Ramos (cell line): Measurements from ENCODE around the gene CLCN7.

ENCODE experiments used
- in situ Hi-C: fragments of 300-500 bp; cut with MboI; formaldehyde crosslinking; loops from one replicate; pipeline ENCODE4 v1.14.3; 2022; ENCODE audit warnings: low sequenced_read_pairs; ENCODE audit not compliant: unreplicated experiment

Gene CLCN7

DNA sequence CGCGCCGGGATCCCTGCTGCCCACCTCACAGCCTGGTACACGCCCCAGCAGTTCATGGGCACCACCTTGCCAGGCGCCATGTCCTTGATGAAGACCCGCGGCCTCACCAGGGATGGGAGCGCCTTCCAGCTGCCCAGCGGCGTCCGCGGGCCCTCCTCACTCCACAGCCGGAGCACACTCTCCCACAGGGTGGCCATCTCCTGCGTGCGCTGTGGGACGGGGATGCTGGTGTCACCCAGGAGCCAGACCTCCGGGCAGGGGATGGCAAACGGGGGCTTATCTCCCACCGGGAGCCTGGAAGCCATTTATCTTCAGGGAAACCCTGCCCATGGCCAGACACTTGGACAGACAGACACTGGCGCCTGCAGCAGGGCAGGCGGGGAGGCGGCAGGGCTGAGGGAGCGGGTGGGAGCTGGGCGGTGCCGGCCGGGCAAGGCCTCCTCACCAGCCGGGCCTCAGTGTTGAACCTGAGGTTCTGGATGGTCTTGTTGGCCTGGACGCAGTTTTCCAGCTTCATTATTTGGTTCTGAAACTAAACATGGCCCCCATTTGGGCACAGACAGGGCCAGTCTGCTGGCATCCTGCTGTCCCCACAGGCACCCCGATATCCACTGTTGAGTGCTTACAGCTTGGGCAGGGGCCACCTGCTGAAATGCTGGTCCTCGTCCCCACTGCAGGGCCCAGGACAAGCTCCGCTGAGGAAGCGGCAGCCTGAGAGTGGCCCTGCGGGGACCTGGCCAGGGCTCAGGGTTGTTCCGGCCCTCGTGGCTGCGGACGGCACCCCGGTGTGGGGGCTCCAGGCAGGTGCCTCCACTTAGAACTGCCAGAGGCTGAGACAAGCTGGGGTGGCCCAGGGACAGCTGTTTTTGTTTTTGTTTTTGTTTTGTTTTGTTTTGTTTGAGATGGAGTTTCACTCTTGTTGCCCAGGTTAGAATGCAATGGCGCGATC, 39.9 kb downstream of the CLCN7 start:
- in situ Hi-C loops, result no loop called here

DNA sequence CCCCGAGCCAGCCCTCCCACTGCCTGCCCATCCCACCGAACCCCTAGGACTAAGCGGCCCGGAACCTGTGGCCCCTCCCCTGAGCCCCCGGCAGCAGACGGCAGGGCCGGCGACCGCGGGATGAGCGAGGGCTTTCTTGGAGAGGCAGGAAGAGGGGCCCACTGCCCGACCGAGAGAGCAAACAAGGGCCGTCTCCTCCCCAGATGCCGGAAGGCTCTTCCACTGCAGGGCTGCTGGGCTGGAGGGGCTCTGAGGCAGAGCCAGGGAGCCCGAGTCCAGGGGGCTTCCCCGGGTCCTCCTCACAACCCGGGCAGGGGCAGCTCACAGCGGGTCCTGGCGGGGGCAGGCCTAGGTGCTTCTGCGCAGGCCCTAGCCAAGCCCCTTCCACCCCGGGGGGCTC, 41.1 kb downstream of the CLCN7 start:
- in situ Hi-C loops, result no loop called here

DNA sequence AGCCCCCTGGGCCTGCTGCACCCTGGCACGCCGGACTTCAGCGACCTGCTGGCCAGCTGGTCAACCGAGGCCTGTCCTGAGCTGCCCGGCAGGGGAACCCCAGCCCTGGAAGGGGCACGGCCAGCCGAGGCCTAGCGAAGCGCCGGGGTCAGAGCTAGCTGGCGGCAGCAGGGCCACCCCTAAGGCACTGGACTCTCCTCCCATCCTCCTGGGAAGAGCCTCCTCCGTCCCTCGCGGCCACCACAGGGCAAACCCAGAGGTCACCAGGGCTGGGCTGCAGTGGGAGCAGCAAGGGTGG, 41.6 kb downstream of the CLCN7 start:
- in situ Hi-C loops, result no loop called here

GRCh38 chr16:1432388-1433262, 42.2 kb downstream of the CLCN7 start:
- in situ Hi-C loops, result no loop called here

DNA sequence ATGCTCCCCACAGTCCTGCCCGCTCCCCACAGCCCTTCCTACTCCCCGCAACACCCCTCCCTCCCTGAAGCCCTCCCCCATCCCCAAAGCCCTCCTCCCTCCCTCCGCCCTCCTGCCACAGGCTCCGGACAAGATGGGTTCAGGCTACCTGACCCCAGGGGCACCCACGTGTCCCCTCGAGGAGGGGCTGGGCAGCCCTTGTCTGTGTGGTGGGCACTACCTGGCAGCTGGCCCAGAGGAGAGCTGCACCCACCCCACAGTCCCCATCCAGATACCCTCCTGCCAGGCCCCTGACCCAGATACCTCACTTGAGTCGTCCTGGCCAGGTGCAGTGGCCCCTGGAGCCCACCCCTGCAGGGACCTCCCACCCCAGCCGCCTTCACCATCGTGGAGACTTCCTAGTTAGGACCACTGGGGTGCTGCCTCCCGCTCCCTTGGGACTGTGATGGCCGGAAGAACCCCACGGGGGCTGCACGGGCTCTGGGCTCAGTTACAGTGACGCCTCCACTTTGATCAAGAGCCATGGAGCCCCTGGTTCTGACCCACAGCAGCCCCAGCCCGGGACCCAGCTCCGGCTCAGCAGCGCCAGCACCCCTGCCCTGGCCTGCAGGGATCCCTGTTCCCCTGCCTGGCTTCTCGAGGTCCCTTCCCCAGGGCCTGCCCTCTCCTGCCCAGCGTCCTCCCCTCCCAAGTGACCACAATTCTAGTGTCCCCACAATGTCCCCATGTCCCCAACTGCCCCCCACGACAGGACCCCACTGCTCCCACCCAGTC, 43.1 kb downstream of the CLCN7 start:
- in situ Hi-C loops, result no loop called here

DNA sequence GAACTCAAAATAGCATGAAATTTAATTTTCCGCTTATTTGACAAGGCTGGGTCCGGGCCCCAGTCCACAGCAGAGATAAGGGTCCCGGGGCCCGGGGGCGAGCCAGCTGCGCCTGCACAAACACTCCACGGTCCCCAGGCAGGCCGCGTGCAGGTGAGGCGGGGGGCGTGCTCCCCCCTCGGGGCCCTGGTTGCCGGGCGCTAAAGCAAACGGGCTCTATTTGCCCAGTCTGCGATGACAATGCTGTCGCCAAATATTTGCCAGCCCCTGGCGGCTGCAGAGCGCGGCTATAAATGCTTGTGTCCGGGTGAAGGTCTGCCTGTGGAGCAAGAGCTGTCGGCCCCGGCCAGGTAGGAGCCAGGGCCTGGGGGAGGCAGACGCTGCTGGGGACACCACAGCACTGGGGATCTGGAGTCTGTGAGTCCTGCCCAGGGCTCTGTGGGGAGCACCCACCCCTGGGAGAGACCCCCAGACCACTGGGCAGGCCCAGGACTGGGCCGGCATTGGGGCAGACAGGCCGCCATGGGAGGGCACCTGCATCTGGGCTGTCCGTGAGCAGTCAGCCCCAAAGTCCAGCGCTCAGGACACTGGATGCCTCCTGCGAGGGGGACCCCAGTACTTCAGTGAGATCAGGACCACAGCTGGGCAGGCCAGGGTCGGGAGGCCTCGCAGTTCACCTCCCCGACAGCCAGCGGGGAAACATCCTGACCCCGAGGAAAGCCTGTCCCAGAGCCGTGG, 43.9 kb downstream of the CLCN7 start, which contains the start of gene PERCC1:
Gene PERCC1 (plus strand): TSS at position 320 of the 738 bp plus-strand sequence. CDS start 1,516 bp downstream, outside the sequence.
- in situ Hi-C loops, result no loop called here

- in situ Hi-C loops, result no loop called here
These were observed 44.5 kb downstream of the CLCN7 start for GRCh38 chr16:1430214-1430758.

DNA sequence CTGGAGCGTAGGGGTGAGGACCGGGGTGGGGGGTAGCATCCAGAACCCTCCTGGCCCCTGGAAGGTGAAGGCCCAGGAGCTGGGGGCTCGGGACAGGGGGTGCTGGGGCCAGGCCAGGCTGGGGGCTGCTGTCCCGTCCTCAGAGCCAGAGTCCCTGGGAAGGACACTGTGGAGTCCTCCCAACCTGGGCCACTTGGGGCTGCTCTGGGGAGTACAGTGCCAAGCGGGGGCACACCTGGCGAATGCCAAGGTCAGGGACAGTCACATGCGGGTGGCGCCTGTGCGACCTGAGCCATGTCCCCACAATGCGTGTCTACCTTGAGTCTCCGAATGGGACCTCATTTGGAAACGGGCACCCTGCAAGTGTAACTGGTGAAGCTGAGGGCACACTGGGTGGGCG, 45.2 kb downstream of the CLCN7 start:
- in situ Hi-C loops, result no loop called here

DNA sequence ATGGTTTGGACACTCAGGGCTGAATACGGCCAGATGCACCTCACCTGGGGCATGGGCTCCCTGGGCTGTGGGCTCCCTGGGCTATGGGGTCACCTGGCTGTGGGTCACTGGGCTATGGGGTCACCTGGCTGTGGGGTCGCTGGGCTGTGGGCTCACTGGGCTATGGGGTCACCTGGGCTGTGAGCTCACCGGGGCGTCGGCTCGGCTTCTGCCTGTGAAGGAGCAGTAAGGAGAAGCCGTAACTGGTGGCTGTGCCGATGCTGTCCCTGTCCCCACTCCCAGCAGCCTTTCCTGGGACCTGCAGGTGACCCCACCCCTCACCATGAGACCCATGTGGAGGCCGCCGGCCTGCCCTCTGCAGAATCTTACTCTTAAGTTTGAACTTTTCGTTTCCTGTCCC, 45.8 kb downstream of the CLCN7 start:
- in situ Hi-C loops, result no loop called here

DNA sequence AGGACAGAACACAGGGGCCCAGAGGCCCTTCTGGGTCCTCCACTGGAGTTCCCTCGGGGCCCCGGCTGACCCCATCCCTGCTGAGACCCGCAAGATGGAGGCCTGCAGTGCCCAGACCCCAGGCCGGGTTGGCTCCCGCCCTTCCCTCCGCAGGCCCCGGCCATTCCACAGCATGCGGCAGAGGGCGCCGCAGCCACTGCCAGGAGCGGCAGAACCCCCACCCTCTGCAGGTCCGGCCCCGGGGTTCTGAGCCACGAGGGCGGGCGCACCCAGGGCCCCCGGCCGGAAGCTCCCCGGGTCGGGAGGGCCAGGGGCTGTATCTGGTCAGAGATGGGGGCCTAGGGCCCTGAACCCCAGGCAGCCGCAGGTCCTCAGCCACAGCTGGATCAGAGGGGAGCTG, 46.3 kb downstream of the CLCN7 start:
- in situ Hi-C loops, result no loop called here

DNA sequence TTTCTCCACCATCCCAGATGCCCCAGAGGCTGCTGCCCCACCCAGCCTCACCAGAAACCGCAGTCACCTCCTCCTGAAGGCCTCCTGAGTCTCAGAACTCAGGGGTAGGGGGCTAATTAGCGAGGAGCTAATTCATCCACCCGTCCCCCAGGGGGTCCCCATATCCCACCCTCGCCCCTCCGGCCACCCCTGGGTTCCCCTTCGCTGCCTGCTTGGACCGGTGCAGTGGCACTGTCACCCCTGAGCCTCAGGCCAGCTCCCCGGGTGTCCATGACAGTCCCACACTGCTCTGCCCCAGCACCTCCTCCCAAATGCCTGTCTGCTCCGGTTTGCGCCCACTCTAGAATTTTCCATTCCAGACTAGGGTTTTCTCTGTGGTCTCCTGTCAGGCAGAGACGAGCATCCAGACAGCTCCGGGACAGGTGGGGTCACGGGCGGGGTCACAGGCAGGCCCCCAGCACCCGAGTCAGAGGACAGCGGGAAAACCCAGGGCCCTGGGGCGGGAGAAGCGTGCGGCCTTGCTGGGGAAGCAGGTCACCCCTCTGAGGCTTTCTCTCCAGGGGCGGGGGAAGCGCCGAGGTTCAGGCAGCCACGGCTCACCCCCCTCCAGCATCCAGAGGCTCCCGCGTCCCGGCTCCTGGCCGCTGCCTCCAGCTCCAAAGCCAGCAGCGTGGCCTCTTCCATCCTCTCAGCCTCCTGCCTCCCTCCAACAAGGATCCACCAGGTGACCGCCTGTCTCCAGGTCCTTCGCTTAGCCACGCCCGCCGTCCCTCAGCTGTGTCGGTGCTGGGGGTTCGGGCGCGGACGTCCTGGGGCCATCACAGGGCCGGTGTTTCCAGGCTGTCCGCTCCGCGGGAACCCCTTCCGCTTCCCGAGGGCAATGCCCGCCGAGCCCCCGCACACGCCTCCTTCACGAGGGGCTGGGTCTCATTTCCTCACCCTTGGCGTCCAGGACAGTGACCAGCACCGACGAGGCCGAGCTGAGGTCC, 47.1 kb downstream of the CLCN7 start:
- in situ Hi-C loops, result no loop called here

GRCh38 chr16:1426734-1427471, 47.9 kb downstream of the CLCN7 start:
- in situ Hi-C loops, result no loop called here

GRCh38 chr16:1425616-1426370, 49.0 kb downstream of the CLCN7 start:
- in situ Hi-C loops, result no loop called here

DNA sequence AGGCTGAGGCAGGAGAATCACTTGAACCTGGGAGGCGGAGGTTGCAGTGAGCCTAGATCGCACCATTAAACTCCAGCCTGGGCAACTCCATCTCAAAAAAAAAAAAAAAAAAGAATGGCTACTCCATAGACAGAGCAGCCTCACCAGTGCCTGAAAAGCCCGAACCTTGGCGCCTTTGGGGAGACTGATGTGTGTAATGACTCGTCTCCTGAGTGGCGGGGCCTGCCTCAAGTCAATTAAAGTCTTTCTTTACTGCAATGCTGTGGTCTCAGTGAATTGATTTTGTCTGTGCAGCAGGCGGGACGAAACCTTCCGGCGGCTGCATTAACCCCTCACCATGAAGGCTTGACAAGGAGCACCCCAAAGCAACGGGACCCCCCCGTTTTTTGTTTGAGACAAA, 50.8 kb downstream of the CLCN7 start:
- in situ Hi-C loops, result no loop called here

DNA sequence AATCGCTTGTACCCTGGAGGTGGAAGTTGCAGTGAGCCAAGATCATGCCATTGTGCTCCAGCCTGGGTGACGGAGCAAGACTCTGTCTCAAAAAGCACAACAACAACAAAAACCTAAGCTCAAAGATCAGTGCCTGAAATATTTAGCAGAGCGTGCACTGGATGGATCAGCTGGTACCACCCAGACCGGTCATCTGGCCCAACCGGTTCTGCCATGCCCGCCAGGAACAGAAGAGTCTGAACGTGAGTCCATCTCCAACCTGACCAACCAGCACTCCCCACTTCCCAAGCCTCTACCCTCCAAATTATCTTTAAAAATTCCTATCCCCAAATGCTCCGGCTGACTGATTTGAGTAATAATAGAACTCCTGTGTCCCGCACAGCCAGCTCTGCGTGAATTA, 52.8 kb downstream of the CLCN7 start:
- in situ Hi-C loops, result no loop called here

DNA sequence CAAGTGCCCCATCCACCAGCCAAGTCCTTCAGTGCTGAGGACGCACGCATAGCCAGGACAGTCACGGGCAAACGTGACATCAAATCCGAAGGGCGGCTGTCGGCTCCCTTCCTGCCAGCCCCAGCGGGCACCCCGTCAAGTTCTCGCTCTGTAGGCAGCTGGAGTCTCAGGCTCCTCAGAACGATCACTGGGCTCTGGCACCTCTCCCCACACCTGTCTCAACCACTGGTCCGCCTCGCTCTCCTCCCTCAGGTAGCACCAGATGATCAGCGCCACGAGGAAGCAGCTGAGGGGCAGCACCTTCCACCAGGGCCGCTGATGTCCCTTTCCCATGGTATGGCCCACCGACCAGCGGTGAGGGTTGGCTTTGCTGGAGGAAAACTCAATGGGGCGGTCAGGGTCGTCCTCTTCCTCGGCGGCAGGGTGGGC, 54.7 kb downstream of the CLCN7 start:
- in situ Hi-C loops, result no loop called here

DNA sequence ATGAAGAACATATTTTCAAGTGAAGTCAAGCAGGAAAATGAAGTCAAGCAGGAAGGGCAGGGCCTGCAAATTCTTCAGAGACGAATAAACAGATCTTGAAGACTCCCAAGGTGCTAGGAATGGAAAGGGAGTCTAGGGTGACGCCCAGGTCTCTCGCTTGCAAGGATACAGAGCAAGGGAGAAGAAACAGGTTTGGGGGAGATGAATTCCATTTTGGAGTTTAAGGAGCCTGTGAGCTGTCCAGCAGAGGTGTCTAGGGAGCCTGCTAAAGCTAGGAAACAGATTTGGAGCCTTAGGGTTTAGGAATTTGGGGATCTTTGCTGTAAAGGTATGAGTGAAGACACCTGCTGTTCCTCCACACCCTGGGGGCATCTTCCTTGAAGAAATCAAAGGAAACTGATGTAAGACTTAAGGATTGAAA, 58.3 kb downstream of the CLCN7 start:
- in situ Hi-C loops, result no loop called here
